Activated CD4-positive, alpha-beta T cell treated with anti-CD3 and anti-CD28 coated beads for 24 hours (primary cell): ENCODE measurements around the gene CD99L2.
"Not testable (repeated sequence)": the region's sequence is repeated elsewhere in the genome, so short reads cannot be mapped to it uniquely, and the experiment has no call there.

Source experiments
- DNase-seq, 2 donors: peaks; one replicate each; pipeline ENCODE4 v3.0.0-alpha.2; 2020; ENCODE audit warnings: low read depth in 2 of 2

CD99L2 gene

GRCh38 chrX:150896632-150897031 is 1.8 kb downstream of the CD99L2 start:
- DNase-seq = no peak

DNA sequence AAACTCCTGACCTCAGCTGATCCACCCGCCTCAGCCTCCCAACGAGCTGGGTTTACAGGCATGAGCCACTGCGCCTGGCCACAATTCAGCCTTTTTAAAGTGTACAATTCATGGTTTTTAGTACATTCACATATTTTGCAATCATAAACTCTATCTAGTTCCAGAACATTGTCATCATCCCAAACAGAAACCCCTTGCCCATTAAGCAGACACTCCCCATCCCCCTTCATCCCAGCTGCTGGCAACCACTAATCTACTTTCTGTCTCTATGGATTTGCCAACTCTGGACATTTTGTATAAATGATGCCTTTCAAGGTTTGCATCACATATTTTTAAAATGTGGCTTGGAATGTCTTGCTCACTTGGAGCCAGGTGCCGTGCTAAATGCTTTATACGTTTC is 4.5 kb downstream of the CD99L2 start:
- no peak for DNase-seq

DNA sequence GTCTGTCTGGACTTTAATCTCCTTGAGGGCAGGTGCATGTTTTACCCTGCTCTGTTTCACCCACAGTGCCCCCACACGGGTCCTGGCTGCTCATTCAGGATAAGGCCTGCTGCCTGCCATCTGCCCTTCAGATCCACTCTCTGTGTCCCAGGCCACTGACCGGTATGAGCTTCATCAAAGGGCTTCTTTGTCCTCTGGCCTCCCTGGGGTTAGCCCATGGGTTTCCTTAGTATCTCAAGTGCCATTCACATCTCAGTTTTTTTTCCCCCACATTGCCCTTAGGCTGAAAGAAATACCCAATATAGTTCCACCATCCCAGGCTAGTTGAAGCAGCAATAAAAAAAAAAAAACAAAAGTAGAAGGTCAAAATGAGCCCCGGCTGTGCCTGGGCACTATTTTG is 9.3 kb downstream of the CD99L2 start:
- DNase-seq = no peak

GRCh38 chrX:150887906-150888465 is 10.5 kb downstream of the CD99L2 start:
- no peak for DNase-seq

- DNase-seq = not testable (repeated sequence)
Observed at GRCh38 chrX:150887268-150887667, 11.2 kb downstream of the CD99L2 start.

DNA sequence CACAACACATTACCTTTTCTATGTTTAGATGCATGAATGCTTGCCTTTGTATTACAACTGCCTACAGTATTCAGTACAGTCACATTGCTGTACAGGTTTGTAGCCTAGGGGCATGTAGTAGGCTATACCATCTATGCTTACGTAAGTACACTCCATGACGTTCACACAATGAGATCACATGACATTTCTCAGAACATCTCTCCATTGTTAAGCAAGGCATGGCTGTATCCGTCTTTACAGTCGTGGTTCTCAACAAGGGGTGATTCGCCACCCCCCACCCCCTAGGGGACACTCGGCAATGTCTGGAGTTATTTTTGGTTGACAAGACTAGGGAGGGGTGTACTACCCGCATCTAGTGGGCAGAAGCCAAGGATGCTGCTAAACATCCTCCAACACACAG is 12.1 kb downstream of the CD99L2 start:
- DNase-seq = no peak

GRCh38 chrX:150880808-150881165 is 17.7 kb downstream of the CD99L2 start:
- DNase-seq = no peak

DNA sequence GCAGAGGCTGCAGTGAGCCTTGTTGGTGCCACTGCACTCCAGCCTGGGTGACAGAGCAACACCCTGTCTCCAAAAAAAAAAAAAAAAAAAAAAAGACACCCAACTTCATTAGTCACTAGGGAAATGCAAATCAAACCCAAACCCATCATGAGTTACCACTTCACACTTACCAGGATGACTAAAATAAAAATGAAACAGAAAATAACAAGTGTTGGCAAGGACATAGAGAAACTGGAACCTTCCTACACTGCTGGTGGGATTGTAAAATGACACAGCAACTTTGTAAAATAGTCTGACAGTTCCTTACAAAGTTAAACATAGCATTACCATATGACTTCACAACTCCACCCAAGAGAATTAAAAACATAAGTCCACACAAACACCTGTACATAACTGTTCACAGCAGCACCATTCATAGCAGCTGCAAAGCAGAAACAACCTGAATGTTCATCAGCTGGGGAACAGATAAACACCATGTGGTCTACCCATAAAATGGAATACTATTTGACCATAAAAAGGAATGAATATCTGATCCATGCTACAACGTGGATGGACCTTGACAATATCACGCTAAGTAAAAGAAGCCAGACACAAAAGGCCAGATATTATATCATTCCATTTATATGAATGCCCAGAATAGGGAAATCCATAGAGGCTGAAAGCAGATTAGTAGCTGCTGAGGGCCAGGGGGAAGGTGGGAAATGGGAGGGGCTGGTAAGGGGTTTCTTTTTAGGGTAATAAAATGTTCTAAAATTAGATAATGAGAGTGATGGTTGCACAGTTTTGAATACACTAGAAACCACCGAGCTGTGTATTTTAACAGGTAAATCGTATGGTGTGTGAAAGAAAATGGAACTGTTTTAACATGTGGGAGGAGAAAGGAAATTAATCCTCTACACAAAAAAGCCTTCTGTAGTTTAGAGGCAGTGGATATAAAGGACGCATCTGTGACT is 18.3 kb downstream of the CD99L2 start:
- no peak for DNase-seq

GRCh38 chrX:150875621-150876020 is 22.8 kb downstream of the CD99L2 start:
- not testable (repeated sequence) for DNase-seq

- DNase-seq = no peak
Observed at GRCh38 chrX:150874448-150874847, 24.0 kb downstream of the CD99L2 start.

- no peak for DNase-seq
Observed at GRCh38 chrX:150873616-150874015, 24.9 kb downstream of the CD99L2 start.

DNA sequence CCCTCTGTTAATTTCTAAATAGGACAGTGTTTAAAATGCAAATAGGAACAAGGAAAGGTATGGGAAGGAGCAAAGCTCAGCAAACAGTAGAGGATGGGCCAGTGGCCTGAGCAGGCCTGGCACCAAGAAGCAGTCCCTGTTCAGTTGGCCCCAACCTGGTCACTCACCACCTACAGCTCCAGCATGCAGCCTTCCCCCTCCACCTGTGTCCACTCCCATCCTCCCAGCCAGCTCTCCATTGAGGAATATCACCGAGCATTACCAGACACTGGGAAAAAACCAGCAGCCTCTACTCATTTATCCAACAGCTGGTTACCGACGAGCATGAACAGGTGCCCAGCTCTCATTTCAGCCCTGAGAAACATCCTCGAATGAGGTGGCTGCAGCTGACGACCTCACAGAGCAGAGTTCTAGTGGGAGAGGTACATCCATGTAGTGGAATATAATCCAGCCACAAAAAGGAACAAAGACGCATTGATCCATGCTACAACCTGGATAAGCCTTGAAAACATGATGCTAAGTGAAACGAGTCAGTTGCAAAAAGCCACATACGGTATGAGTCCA is 25.6 kb downstream of the CD99L2 start:
- no peak for DNase-seq

DNA sequence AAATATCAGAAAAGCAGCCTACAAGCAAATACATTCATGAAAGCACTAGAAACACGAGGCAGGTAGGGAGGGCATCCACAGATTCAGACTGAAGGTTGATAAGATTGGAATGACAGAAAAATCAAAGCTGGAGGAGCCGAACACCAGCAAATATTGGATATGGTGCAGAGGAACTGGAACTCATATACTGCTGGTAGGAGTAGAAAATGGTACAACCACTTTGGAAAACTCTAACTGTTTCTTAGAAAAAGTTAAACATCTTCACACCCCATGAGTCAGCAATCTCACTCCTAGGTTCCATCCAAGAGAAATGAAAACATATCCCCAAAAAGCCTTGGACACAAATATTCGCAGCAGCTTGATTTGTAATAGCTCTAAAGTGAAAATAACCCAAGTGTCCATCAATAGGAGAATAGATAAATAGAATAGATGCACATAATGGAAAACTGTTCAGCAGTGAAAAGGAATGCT is 27.1 kb downstream of the CD99L2 start:
- DNase-seq = no peak

DNA sequence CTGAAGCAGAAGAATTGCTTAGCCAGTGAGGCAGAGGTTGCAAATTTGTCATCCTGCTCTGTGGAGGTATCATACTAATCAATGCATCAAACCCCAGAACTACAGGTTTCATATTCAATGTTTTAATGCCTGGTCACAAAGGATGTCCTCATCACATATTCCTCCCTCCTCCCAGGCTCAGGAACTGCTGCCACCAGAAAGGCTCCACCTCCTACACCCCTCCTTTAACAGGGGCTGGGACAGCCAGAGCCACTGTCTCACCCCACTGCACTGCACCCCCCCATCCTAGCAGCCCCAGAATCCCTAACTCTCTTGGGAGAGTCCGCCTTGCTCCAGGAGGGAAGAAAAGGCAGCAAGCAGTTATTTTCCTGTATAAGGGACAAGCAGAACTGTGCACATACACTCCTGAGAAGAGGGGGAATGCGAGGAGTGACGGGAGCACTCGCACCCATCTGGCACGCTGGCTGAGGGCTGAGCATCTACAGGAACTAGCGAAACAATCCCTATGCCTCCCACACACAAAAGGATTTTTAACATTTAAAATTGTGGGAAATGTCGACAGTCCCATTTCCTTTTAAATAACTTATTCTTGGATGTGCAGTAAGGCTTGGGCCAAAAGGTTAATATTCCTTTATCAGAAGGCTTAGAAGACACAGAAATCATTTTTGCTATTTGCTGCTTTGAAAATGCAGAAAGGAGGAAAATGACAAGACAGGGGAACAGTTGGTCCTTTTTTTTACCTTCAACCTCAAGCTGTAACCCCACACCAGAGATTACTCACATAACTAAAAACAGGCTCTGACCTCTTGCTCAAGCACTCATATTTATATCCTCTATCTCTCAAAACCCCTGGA is 27.8 kb downstream of the CD99L2 start:
- DNase-seq = no peak

GRCh38 chrX:150870029-150870428 is 28.4 kb downstream of the CD99L2 start:
- no peak for DNase-seq

DNA sequence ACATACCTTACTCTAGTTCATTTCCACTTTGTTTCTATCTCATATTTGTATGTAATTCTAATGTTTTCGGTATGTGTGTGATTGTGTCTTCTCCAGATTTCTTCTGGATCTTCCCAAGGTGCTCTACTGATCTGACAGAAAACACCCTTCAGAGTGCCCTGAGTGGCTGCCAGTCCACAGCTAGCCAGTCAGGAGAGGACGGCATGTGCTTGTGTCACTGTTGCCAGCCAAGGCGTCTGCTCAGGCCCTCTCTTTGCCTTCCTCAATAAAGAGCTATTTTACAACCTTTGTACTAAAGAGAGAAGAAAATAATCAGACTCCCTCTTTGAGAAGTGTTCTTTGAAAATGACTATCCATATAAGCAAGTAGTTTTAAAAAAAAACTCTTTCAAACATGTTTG is 29.0 kb downstream of the CD99L2 start:
- DNase-seq = no peak

DNA sequence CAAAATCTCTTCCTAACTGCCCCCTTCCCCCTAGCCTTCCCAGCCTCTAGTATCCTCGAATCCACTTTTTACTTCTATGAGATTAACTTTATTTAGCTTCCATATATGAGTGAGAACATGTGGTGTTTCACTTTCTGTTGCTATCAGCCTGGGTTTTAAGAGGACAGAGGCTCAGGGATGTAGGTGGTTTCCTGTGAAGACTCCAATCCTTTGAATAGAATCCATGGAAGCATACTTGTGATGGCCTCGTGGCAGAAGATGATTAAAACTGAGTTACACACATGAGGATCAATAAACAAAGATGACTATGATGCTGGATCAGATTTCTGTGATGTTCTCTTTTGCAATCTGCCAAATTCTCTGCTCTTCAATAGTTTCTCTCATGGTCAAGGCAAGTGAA is 29.8 kb downstream of the CD99L2 start:
- DNase-seq = no peak

- no peak for DNase-seq
Observed at GRCh38 chrX:150864127-150864526, 34.3 kb downstream of the CD99L2 start.

- no peak for DNase-seq
Observed at GRCh38 chrX:150863191-150863590, 35.3 kb downstream of the CD99L2 start.

DNA sequence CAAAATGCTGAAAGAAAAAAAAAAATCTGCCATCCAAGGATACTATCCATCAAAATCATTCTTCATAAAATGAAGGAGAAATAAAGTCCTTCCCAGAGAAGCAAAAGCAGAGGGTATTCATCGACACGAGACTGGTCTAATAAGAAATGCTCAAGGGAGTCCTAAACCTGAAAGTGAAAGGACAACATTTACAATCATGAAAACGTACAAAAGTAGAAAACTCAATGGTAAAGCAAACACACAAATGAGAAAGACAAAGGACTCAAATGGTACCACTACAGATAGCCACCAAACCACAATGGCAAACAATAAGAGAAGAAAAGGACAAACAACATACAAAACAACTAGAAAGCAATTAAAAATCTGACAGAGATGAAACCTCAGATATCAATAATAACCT is 41.0 kb downstream of the CD99L2 start:
- DNase-seq = no peak

DNA sequence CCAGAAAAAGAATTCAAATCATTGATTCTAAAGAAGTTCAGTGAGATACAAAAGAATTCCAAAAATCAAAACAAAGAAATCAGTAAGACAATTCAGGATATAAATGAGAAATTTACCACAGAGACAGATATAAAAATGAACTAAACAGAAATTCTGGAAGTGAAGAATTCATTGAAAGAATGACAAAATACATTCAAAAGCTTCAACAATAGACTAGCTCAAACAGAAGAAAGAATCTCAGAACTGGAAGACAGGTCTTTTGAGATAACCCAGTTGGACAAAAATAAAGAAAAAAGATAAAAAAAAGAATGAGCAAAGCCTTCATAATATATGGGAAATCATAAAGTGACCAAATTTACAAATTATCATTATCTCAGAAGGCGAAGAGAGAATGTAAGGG is 41.7 kb downstream of the CD99L2 start:
- no peak for DNase-seq

- no peak for DNase-seq
Observed at GRCh38 chrX:150856101-150856500, 42.4 kb downstream of the CD99L2 start.
